HG03558 (cell line): Measurements from ENCODE around the gene RAP2A.

Experiments
- ATAC-seq: cut with Tn5 transposase; IDR thresholded peaks from one replicate; pipeline ENCODE4 v1.9.1; 2021; ENCODE audit warnings: moderate number of reproducible peaks; ENCODE audit not compliant: unreplicated experiment; ENCODE audit errors: extremely low read depth

The RAP2A gene

GRCh38 chr13:97417698-97418097, 16.3 kb upstream of the RAP2A start:
- ATAC-seq, result no peak

- no peak for ATAC-seq
Observed at GRCh38 chr13:97422118-97423054, 11.6 kb upstream of the RAP2A start.

DNA sequence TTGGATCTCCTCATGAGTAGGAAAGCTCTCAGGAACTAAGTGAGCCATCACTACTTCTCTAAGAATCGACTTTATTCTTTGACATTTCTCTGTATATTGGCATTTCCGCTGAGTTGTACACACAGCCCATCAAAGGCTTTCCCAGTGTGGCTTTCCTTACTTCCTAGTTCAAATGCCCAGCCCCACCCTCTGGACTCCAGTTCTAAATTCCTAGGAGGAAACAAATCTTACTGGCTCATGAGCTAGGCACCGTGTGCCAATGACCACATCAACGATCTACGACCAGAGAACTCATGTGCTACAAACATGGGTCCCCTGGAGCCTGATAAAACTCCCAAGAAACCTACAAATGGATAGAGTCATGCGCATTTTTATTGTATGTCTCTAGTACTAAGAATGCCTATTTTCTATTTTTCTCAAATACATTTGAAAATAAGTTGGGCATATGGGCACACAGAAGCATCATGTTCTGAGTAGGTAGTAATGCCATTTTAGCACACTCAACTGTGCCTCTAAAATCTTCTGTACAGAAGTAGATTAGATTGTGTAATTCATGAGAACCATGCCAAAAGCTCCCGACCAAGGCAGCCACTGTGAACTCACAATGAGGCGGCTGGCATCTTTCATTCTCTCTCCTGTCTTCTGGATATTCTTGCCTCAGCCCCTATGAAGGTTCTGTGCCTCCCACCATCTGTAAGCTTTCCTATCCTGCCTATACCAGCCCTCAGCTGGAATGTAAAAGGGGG, 10.5 kb upstream of the RAP2A start:
- ATAC-seq, result no peak

DNA sequence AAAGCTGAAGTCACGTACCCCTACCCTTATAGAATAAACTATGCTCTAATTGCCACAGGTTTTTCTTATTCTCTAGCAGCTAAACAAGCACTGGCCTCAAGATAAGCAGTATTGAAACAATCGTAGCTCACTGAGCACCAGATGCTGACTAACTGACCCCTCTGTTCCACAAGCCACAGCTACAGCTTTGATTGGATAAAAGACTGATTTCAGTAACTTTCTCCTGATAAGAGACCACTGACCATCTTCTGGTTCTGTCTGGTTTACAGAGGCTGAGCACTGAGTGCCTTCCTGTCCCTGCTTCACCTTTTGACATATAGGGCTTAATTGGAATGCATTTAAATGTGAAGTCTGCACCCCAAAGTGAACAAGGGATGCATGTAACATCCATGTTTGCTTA, 8.4 kb upstream of the RAP2A start:
- no peak for ATAC-seq

GRCh38 chr13:97426695-97427094, 7.3 kb upstream of the RAP2A start:
- no peak for ATAC-seq

DNA sequence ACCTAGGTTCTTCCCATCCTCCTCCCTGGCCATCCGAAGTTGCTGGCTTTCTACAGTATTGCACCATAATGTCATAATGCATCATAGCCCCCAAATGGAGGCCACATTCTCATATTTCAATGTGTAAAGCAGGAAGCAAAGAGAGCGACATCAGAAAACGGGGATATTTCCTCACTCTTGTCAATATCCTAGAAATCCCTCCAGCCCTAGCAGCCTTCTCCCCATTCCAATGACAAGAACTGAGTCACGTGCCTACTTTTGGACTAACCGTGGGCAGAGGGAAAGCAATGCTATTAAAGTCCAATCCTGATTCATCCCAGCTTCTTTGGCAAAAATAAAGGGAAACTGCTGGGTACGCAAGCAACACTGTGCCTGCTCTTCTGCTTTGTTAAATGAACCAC, 4.3 kb upstream of the RAP2A start:
- ATAC-seq, result no peak

- ATAC-seq, result no peak
Observed at GRCh38 chr13:97430296-97430695, 3.7 kb upstream of the RAP2A start.

- no peak for ATAC-seq
Observed at GRCh38 chr13:97431171-97431764, 2.7 kb upstream of the RAP2A start.

- ATAC-seq, result no peak
Observed at GRCh38 chr13:97432232-97432916, 1.6 kb upstream of the RAP2A start.

- ATAC-seq, result peak; percentile 69
Observed at GRCh38 chr13:97432917-97433726, 847 bp upstream of the RAP2A start.

- peak; percentile 0 for ATAC-seq
Observed at GRCh38 chr13:97434397-97435201, 630 bp downstream of the RAP2A start.

- no peak for ATAC-seq
Observed at GRCh38 chr13:97435323-97435722, 1.4 kb downstream of the RAP2A start.

DNA sequence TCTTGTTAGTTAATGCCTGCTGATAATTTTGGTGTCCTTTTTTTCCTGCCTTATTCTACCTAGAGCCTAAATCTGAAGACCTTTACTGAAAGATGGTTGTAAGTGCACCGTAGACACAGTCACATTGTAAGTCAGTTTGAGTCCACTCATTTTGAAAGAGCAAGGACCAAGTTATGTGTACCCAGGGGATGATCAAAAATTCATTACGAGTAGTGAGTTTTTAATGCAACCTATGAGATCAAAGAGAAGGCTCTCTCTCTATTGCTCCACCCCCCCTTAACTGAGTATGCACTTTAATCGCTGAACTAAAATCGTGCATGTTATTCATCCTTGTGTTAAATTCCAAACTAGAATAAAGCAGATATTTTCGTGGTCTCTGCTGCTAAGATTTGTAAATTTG, 1.8 kb downstream of the RAP2A start:
- no peak for ATAC-seq

- no peak for ATAC-seq
Observed at GRCh38 chr13:97436845-97437244, 2.9 kb downstream of the RAP2A start.

DNA sequence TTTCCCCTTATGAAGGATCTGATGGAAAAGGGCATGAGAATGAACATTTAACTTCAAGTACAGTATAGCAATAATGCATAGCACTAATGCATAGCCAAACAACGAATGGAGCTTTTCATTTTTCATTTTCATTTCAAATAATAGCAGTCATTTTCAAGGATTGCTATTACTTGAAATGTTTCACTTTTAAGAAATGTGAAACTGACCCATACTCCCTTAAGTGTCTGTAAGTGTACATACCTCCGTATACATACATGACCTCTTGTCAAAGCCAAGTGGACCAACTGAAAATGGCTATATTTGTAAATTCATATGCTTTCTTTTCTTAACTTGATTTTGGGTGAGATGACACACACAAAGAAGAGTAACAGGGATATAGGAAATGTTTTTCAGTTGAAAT, 3.8 kb downstream of the RAP2A start:
- ATAC-seq, result no peak

DNA sequence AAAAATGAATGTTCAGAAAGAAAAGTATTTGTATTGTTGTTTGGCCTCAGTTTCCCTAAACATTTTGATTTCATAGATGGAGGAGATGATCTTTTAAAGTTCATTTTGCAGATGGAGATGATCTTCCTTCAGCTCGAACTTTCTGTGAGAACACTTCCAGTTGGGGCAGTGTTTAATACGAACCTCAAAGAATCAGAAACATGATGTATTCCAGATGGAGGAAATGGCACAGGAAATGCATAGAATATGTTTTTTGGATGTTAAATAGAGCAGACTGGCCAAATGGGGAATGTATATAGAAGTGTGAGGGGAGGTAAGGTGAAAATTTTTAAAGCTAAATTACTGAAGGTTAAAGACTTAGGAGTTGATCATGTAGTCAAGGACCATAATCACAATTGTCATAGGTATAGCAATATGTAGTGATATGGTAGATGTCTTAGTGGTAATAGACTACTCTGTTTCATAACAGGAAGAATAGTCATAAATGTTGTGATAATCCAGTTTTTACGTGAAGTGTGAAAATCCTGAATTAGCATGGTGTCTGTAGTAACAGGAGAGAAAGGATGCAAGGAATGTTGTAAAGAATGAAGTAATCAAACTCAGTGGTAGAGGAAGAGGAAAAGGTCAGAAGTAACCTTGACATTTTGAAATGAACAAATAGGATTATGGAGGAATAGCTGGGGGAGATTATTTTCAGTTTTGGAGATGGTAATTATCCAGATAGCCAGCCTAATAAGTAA, 5.1 kb downstream of the RAP2A start:
- ATAC-seq, result no peak

GRCh38 chr13:97440598-97441170, 6.7 kb downstream of the RAP2A start:
- no peak for ATAC-seq

- no peak for ATAC-seq
Observed at GRCh38 chr13:97441368-97441767, 7.4 kb downstream of the RAP2A start.
